Fibroblast of peridontal ligament (primary cell): Measurements from ENCODE around the gene DNAJC5.
A peak's percentile ranks its signal among the peaks of the same experiment; 100 is the strongest.

Experiments used
- DNase-seq: peaks from one replicate; pipeline ENCODE4 v3.0.0-alpha.2; 2010; ENCODE audit errors: extremely low read depth

Gene DNAJC5

DNA sequence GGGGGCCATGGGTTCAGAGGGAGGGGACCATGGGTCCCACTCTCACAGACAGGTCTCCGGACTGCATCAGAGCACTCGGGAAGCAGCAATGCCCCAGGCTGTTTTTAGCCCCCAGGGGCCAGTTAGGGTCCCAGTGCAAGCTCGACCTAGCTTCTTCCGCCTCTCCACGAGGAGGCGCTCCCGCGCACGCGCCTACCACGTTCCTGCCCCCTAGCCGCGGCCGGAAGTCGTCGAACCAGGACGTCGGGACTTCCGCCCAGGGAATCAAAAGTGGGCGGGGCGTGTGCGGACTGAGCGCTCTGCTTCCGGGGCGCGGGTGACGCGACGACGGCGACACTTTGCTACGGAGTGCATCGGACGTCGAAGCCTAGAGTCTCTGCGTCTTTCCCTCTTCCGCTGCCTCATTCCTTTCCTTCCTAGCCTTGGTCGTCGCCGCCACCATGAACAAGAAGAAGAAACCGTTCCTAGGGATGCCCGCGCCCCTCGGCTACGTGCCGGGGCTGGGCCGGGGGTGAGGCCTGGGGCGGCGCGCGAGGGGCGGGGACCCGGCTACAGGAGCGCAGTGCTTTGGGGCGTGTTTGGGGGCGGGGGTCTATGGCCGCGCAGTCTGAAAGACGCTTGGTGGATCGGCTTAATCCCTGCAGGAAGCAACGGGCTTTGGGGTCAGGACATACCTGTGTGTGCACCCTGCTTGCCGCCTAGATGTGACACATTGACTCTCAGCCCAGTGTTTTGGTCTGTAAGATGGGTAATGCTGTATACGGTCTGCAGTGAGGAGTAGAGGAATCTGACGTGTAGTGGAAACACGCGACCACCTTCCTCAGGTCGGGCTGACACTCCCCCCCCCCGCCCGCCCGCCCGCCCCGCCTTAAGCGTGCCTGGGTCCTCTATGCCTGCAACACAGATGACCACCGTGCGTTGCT is 86.1 kb downstream of the DNAJC5 start, which contains the start of gene PRPF6:
Gene PRPF6 (plus strand): TSS at position 327 of the 923 bp plus-strand sequence. CDS start 114 bp downstream, at position 441.
- DNase-seq: peak; percentile 88

DNA sequence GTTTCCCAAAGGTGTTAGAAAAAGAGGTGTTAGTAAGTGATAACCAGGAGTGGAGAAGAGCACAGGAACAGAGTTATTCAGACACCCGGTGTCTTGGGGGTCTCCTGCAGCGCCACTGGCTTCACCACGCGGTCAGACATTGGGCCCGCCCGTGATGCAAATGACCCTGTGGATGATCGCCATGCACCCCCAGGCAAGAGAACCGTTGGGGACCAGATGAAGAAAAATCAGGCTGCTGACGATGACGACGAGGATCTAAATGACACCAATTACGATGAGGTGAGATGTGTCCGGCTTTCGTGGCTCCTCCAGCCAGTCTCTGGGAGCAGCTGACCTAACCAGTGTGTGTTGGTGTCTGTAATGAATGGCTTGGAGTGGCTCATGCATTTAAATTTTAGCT is 88.0 kb downstream of the DNAJC5 start:
- no peak for DNase-seq
